ENCODE data around the gene AICDA.

Gene AICDA

GRCh38 chr12:8553088-8553627 lies 59.5 kb downstream of the AICDA start:
- no peaks in the 10 kb centered on the region for H3K36me3 ChIP-seq (ENCODE audit: insufficient read depth, low read length)

More at GRCh38 chr12:8553088-8553627, 59.5 kb downstream of the AICDA start:
- Histone ChIP-seq H4K20me1 (ENCODE audit: insufficient read depth, low read length, poor library complexity, severe bottlenecking) (no peaks in the 10 kb centered on the region), H3K4me2 (ENCODE audit: low read depth, low read length, poor library complexity, severe bottlenecking) (no peak overlapping the region), H3K4me1 (ENCODE audit: insufficient read depth, low read length, poor library complexity, severe bottlenecking) (no peaks in the 10 kb centered on the region), H3K9me2 (replicated peaks; ENCODE audit: low read depth, low read length) (no peaks in the 10 kb centered on the region), H3K9ac (ENCODE audit: low read depth, low read length, poor library complexity, severe bottlenecking) (no peak overlapping the region), H2AFZ (ENCODE audit: low read length) (no peak overlapping the region), H3F3A (ENCODE audit: low read depth) (no peaks in the 10 kb centered on the region), H3K79me2 (ENCODE audit: insufficient read depth, low read length) (no peaks in the 10 kb centered on the region), H3K4me3 (ENCODE audit: low read length, poor library complexity, severe bottlenecking) (no peak overlapping the region), H3K9me3 (ENCODE audit: insufficient read depth, low read depth, low read length) (no peaks in the 10 kb centered on the region), H3K27me3 (ENCODE audit: insufficient read depth, low read length, poor library complexity, severe bottlenecking) (no peaks in the 10 kb centered on the region)
- 0 out of 2 replicates have a peak, but pooled peaks have one; percentile 35 for TF ChIP-seq CTCF (conservative IDR thresholded peaks at IDR 0.05; ENCODE audit: low read length)
- no peak for TF ChIP-seq EZH2phosphoT487 (IDR thresholded peaks at IDR 0.05; ENCODE audit: borderline replicate concordance)
